Measurements from ENCODE around the gene RTTN.

RTTN gene

GRCh38 chr18:70069965-70070364 lies 135.5 kb downstream of the RTTN start:
- H3K4me3 ChIP-seq (ENCODE audit: control insufficient read depth, low read depth, low read length), result no peak overlapping the region
- no peak for DNase-seq (ENCODE audit: low read depth)
- no peak for TF ChIP-seq CTCF (IDR thresholded peaks at IDR 0.05; ENCODE audit: control insufficient read depth, insufficient read depth, low read depth, low read length, missing control alignments)

DNA sequence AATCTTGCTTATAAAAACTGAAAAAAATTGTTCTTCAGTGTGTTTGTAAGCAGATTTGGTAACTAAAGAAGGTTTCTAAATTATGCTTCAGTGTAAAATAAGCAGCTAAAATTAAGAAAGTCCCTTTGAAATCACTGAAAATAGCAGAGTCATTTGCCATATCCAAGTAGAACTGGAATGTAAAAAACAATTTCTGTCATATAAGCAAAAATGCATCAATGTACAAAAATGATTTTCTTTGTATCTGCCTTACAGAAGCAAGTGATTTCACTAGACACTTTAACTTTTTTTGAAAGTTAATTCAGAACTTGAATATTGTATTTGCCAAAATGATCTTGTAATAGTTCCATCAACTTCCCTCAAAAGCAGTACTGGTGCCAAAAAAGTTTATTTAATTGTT lies 136.1 kb downstream of the RTTN start:
- no peak for DNase-seq (ENCODE audit: low read depth)
- no peak for TF ChIP-seq CTCF (IDR thresholded peaks at IDR 0.05; ENCODE audit: control insufficient read depth, insufficient read depth, low read depth, low read length, missing control alignments)
- H3K4me3 ChIP-seq (ENCODE audit: control insufficient read depth, low read depth, low read length), result no peak overlapping the region

DNA sequence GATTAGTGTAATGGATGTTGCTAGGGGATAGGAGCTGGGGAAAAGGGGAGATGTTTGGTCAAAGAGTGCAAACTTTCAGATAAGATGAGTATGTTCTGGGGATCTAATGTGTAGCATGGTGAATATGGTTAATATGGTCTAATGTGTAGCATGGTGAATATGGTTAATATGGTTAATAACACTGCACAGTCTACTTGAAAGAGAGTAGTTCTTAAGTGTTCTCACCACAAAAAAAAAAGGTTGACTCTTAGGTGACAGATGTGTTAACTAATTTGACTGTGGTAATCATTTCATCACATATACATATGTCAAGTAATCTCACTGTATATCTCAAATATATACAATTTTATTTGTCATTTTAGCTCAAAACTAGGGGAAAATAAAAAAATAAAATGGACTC lies 136.5 kb downstream of the RTTN start:
- H3K4me3 ChIP-seq (ENCODE audit: control insufficient read depth, low read depth, low read length), result no peak overlapping the region
- TF ChIP-seq CTCF (IDR thresholded peaks at IDR 0.05; ENCODE audit: control insufficient read depth, insufficient read depth, low read depth, low read length, missing control alignments), result no peak
- DNase-seq (ENCODE audit: low read depth), result no peak

GRCh38 chr18:70059684-70060083 lies 145.8 kb downstream of the RTTN start:
- DNase-seq (ENCODE audit: low read depth), result no peak
- no peak for TF ChIP-seq CTCF (IDR thresholded peaks at IDR 0.05; ENCODE audit: control insufficient read depth, insufficient read depth, low read depth, low read length, missing control alignments)
- H3K4me3 ChIP-seq (ENCODE audit: control insufficient read depth, low read depth, low read length), result no peak overlapping the region

- no peak overlapping the region for H3K4me3 ChIP-seq (ENCODE audit: control insufficient read depth, low read depth, low read length)
- TF ChIP-seq CTCF (IDR thresholded peaks at IDR 0.05; ENCODE audit: control insufficient read depth, insufficient read depth, low read depth, low read length, missing control alignments), result no peak
- no peak for DNase-seq (ENCODE audit: low read depth)
These were observed 146.6 kb downstream of the RTTN start for GRCh38 chr18:70058916-70059315.

DNA sequence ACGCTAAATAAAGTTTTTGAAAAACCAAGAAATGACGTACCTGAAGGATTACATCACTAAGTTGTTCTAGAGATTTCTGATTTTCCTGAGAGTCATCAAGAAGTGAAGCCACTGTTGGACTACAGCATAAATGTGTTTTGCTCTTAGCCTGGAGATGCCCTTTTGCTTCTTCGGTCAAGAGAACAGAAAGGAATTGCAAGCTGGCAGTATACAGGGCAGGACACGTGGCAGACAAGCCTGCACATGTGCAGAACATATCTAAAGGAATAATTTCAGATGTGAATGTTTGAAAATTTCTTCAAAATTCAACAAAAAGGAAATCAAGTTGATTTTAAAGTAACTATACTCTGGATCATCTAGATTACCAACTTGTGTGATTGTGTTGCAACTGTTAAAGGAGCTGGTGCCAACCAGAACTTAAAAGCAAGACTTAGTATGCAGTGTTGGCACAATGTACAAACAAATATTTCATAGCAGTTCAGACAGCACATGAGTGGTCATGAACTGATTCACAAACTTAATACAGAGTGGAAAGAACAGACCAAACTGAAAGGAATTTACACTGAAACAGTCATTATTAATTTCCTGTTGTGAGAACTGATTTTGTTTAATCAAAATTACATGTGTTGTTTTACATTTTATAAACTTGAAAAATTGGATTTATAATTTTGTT lies 157.4 kb downstream of the RTTN start:
- no peak overlapping the region for H3K4me3 ChIP-seq (ENCODE audit: control insufficient read depth, low read depth, low read length)
- DNase-seq (ENCODE audit: low read depth), result peak; percentile 54
- TF ChIP-seq CTCF (IDR thresholded peaks at IDR 0.05; ENCODE audit: control insufficient read depth, insufficient read depth, low read depth, low read length, missing control alignments), result no peak
